AG09319 (cell line): ENCODE measurements around the gene RNF19B.
A peak's percentile ranks its signal among the peaks of the same experiment; 100 is the strongest.

Source experiments
- DNase-seq: peaks from one replicate; pipeline ENCODE4 v3.0.0-alpha.2; 2010; ENCODE audit warnings: low read depth; ENCODE audit errors: extremely low read depth
- TF ChIP-seq, protein P1 (sequence below): IDR thresholded peaks from 2 replicates; pipeline ENCODE4 v1.5.1; 2011; ENCODE audit warnings: low read depth, mild to moderate bottlenecking, inconsistent platforms, low read length, moderate library complexity

RNF19B gene

DNA sequence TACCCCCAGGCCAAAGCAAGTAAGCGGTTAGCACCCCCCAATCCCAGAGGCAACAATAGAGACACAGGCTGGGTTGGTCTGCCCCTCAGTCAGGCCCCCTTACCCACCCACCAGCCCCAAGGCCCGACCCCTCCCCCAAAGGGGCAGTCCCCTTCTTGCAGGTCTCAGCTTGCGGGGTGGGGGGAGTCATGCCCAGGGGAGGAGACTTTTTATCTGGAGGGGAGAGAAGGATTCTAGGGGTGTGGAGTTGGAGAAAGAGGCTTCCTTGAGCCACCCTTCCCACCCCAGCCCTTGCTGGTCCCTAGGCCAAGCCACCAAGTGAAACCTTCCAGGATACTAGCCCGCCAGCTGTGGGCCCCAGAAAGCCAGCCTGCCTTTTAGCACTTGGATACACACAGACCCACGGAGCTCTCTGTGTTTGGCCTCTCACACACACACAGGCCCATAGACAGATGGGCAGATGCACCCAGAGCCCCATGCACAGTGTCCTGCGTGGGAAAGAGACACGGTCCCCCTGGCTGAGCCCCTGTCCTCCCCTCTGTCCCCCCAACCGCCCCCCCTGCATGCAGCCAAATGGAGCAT lies 70.5 kb downstream of the RNF19B start:
- TF ChIP-seq, protein P1, sequence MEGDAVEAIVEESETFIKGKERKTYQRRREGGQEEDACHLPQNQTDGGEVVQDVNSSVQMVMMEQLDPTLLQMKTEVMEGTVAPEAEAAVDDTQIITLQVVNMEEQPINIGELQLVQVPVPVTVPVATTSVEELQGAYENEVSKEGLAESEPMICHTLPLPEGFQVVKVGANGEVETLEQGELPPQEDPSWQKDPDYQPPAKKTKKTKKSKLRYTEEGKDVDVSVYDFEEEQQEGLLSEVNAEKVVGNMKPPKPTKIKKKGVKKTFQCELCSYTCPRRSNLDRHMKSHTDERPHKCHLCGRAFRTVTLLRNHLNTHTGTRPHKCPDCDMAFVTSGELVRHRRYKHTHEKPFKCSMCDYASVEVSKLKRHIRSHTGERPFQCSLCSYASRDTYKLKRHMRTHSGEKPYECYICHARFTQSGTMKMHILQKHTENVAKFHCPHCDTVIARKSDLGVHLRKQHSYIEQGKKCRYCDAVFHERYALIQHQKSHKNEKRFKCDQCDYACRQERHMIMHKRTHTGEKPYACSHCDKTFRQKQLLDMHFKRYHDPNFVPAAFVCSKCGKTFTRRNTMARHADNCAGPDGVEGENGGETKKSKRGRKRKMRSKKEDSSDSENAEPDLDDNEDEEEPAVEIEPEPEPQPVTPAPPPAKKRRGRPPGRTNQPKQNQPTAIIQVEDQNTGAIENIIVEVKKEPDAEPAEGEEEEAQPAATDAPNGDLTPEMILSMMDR, result no peak
- no peak for DNase-seq

DNA sequence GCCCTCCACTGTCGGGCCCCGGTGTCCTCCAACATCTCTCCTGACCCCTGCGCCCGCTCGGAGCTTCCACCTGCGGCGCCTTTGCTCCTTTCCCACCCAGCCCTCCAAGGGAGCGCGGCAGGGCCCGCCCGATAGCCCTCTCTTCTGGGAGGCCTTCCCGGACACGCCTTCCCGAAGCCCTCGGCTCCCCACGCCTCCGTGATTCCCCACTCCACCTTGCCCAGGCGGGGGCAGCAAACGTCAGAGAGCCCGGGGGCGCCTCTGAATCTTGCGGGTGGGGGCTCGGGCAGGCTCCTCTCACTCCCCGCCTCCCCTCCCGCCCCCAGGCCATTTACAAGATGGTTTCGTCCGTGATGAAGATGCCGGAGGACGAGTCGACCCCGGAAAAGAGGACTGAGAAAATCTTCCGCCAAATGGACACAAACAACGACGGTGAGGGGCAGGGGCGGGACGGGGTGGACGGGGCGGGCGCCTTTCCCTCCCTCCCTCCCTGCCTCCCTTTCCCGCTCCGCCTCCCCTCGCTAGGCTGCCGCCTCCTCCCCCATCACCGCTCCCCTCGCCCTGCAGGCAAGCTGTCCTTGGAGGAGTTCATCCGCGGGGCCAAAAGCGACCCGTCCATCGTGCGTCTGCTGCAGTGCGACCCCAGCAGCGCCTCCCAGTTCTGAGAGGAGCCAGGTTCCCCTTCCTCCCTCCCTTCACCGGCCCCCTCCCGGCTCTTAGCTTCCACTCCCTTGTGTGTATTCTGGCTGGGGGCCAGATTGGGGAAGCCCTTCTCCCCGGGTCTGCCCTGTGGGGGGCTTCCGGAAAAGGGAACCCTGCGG lies 71.2 kb downstream of the RNF19B start:
- no peak for DNase-seq
- TF ChIP-seq, protein P1, result peak; percentile 20

DNA sequence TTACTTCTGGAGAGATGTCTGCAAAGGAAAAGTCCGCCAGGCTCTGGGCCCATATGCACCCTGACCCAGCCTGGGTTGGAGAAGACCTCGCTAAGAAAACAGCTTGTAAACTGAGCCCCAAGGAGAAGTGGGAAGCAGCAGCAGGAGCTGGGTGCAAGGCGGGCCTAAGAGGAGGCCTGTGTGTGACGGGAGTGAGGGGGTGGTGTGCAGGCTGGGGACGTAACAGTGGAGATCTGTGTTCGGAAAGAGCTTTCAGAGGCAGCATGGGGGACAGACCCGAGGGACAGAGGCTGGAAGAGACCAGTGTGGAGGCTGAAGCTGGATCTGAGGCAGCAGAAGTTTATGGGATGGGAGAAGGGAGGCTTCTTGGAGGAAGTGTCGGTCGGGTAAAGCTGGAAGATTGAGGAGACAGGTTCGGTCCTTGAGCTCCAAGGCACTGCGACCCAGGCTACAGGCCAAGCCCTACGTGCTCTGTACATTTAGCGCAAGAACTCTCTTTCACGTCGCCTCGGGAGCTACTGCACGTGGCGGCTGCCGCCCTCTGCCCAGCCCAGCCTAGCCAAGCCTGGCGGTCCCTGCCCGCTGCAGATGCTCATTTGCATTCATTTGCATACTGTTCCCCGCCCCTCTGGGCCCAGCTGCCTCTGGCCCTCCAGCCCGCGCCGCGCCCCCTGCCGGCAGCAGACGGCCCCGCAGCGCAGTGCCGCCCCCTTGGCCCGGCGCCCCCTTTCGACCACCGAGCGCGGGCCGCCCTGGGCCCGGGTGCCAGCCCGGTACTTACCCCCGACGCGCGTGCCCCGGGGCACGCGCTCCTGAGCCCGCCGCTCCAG lies 72.0 kb downstream of the RNF19B start:
- DNase-seq, result no peak
- TF ChIP-seq, protein P1, result peak; percentile 28

DNA sequence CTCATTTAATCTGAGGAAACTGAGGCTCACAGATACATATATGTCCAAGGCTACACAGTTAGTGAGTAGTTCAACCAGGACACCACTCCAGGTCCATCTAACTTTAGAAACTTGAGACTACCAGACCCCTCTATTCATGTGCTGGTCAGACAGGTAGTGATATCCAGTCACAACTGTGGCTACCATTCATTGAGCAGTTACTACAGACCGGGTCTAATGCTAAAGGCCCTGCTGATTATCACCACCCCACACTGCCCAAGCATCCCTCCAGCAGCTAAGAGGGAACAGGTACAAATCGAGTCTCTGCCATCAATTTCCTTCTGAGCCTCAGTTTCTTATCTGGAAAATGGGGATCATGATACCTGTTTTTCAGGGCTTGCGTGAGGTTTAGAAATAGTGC lies 73.0 kb downstream of the RNF19B start:
- no peak for DNase-seq
- TF ChIP-seq, protein P1, result no peak

DNA sequence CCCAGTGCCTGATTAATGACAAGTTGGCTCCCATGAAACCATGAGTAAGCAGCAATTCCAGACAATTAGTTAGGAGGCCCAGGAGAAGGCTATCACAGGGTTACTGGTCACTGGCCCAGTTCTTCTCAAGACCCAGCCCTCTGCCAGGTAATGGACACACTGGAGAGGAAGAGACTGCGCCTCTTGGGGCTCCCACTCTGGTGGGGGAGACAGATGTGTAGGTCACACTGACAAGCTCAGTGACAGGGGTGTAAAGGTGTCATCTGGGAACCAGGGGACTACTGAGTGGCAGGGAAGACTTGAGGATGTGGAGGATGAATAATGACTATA lies 73.4 kb downstream of the RNF19B start:
- TF ChIP-seq, protein P1, result no peak
- no peak for DNase-seq

DNA sequence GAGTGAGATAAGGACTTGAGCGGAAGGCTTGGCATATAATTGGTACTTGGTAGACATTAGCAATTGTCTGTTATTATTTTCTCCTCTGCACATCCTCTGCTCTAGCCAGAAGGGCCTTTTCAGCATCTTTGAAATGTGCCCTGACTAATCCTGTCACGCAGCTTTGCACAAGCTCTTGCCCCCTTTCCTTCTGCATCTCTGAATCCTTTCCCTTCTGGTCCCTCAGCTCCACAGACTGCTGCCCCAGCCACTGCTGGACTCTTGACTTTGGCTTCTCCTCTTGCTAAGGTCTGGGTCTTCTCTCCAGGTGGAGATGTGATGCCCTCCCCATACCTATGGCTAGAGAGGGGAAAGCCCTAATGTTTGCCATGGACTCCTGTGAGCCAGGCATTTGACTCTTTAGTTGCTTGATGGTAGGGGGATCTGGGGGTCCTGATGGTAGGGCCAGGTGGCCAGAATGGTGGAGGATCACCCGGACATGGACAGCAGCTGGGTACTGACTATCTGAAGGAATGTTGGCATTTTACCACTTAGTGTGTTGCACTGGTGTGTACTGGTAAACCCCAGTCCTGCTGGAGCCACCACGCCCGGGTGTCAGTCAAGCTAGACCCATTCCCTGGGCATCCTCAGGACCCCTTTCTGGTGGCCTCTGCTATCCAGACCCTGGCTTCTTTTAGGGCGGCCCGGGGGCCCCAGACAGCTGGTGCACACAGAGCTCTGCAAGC lies 73.9 kb downstream of the RNF19B start:
- TF ChIP-seq, protein P1, result no peak
- no peak for DNase-seq
